ENCODE measurements around the gene CAMSAP3. TPM values are rescaled to one million over a fixed set of nuclear protein-coding genes. Genes with fewer than 3 reads are reported as not detected.

CAMSAP3 gene
- total RNA-seq, 1 experiment from 2014 or later = 28.4 TPM

- no peak overlapping the region for H3K18ac ChIP-seq (ENCODE audit: insufficient read length, low read depth, low read length)
- no peak overlapping the region for H3K23ac ChIP-seq (ENCODE audit: insufficient read length, low read depth, low read length)
- no peak overlapping the region for H2BK5ac ChIP-seq (ENCODE audit: insufficient read length, low read length)
- no peak overlapping the region for H2BK20ac ChIP-seq (ENCODE audit: low read depth, low read length, poor library complexity, severe bottlenecking)
- H4K91ac ChIP-seq (ENCODE audit: insufficient read length, low read depth, low read length) = no peak overlapping the region
- no peak overlapping the region for H3K56ac ChIP-seq (ENCODE audit: insufficient read length, low read depth, low read length)
- H2BK15ac ChIP-seq (ENCODE audit: low read depth, low read length) = no peak overlapping the region
- no peak overlapping the region for H3K4me2 ChIP-seq (ENCODE audit: insufficient read depth, insufficient read length, low read length)
- H3K23me2 ChIP-seq (ENCODE audit: insufficient read length, low read depth, low read length, poor library complexity, severe bottlenecking) = no peaks in the 10 kb centered on the region
- no peaks in the 10 kb centered on the region; the same call in 1 of the 2 replicates for H3K4me1 ChIP-seq (ENCODE audit: insufficient read depth, low read length)
- H3T11ph ChIP-seq (ENCODE audit: low read length) = no peak overlapping the region
- no peaks in the 10 kb centered on the region; the same call in 1 of the 2 replicates for H3K79me2 ChIP-seq (ENCODE audit: insufficient read depth, low read length)
- no peak overlapping the region for H3K27ac ChIP-seq (ENCODE audit: insufficient read length, low read depth, low read length)
- Mint-ChIP-seq H3K4me1 (peaks cover 14 to 32% of the 10 kb centered on the region in 2 experiments), H3K9me3 (peaks cover 0 to 2% of the 10 kb centered on the region in 2 experiments; a peak in 1 of 5 replicates), H3K27me3 (ENCODE audit: low read depth) (peaks cover 1% of the 10 kb centered on the region; the same call in 1 of the 2 replicates), H3K36me3 (ENCODE audit: insufficient read depth in 1 of 3, low read depth in 3 of 3) (peaks cover 8 to 25% (median 24%) of the 10 kb centered on the region in 3 experiments), H3K27ac (no peak overlapping the region; a peak in 1 of 7 replicates), H3K4me3 (peak overlapping the region in 1 of 2 experiments; percentile 40; a peak in 2 of 5 replicates)
- H4K20me1 ChIP-seq (ENCODE audit: control insufficient read depth, insufficient read depth, insufficient read length) = no peaks in the 10 kb centered on the region
- no peak overlapping the region for H3K4ac ChIP-seq (ENCODE audit: low read depth, low read length)
- H3K79me1 ChIP-seq (ENCODE audit: insufficient read depth, low read depth, low read length, poor library complexity, severe bottlenecking) = peaks cover 7% of the 10 kb centered on the region
- no peak overlapping the region for H3K14ac ChIP-seq (ENCODE audit: insufficient read depth, low read length)
- H4K5ac ChIP-seq (ENCODE audit: insufficient read length, low read depth, low read length) = no peak overlapping the region
- H4K8ac ChIP-seq (replicated peaks; ENCODE audit: insufficient read length, low read depth, low read length) = no peak overlapping the region
- no peak overlapping the region for H2BK120ac ChIP-seq (ENCODE audit: low read depth, low read length, poor library complexity, severe bottlenecking)
- no peak overlapping the region for H2BK12ac ChIP-seq (ENCODE audit: insufficient read length, low read depth, low read length)
- H3K9ac ChIP-seq (ENCODE audit: extremely low read depth, insufficient read length, low read length) = no peak overlapping the region
- no peaks in the 10 kb centered on the region for H3K27me3 ChIP-seq (ENCODE audit: insufficient read depth, low read length)
- DNase-seq = no peak
- no peak overlapping the region for H2AK5ac ChIP-seq (ENCODE audit: insufficient read length, low read length)
- H2AFZ ChIP-seq (ENCODE audit: low read length) = no peak overlapping the region
- no peak for TF ChIP-seq CTCF (conservative IDR thresholded peaks at IDR 0.05)
- WGBS (ENCODE audit: extremely low coverage, insufficient read length, low lambda C conversion rate) = no CpG with 5 or more reads among the region's 15 CpGs
- H3K9me3 ChIP-seq (ENCODE audit: control insufficient read depth, low read depth, low read length) = no peaks in the 10 kb centered on the region
Measured at GRCh38 chr19:7602240-7602934, 6.7 kb downstream of the CAMSAP3 start.

All from H9 (cell line).